GM21381 (cell line): ENCODE data around the gene NCR2.
A peak's percentile ranks its signal among the peaks of the same experiment; 100 is the strongest.
"Not testable (repeated sequence)": the region's sequence is repeated elsewhere in the genome, so short reads cannot be mapped to it uniquely, and the experiment has no call there.

ENCODE experiments used
- ATAC-seq: cut with Tn5 transposase; IDR thresholded peaks from one replicate; pipeline ENCODE4 v1.9.1; 2021; ENCODE audit warnings: mild to moderate bottlenecking, moderate library complexity; ENCODE audit not compliant: unreplicated experiment

The NCR2 gene

GRCh38 chr6:41335296-41335695, at the start of gene NCR2:
Gene NCR2, plus strand, starts transcription at chr6:41335608. Its CDS starts 269 bp downstream, at chr6:41335877.
- no peak for ATAC-seq

- ATAC-seq: no peak
Measured at GRCh38 chr6:41286544-41287346, 48.7 kb upstream of the NCR2 start, which contains the start of gene TREM1. Gene TREM1, minus strand, starts transcription at chr6:41286682. Its CDS starts 27 bp downstream, at chr6:41286655.

- no peak for ATAC-seq
Measured at GRCh38 chr6:41288030-41288753, 47.2 kb upstream of the NCR2 start.

GRCh38 chr6:41288754-41289129, 46.7 kb upstream of the NCR2 start:
- ATAC-seq: no peak

- no peak for ATAC-seq
Measured at GRCh38 chr6:41289815-41290214, 45.6 kb upstream of the NCR2 start.

GRCh38 chr6:41291717-41292116, 43.7 kb upstream of the NCR2 start:
- no peak for ATAC-seq

- ATAC-seq: no peak
Measured at GRCh38 chr6:41294214-41294872, 41.1 kb upstream of the NCR2 start.

GRCh38 chr6:41297248-41297647, 38.2 kb upstream of the NCR2 start:
- ATAC-seq: not testable (repeated sequence)

- ATAC-seq: no peak
Measured at GRCh38 chr6:41298785-41299502, 36.5 kb upstream of the NCR2 start.

GRCh38 chr6:41302638-41303037, 32.8 kb upstream of the NCR2 start:
- ATAC-seq: no peak

GRCh38 chr6:41306187-41306854, 29.1 kb upstream of the NCR2 start:
- no peak for ATAC-seq

GRCh38 chr6:41315203-41315602, 20.2 kb upstream of the NCR2 start:
- ATAC-seq: no peak

- no peak for ATAC-seq
Measured at GRCh38 chr6:41315943-41316620, 19.3 kb upstream of the NCR2 start.

GRCh38 chr6:41318261-41318653, 17.2 kb upstream of the NCR2 start:
- no peak for ATAC-seq

GRCh38 chr6:41318654-41319565, 16.5 kb upstream of the NCR2 start:
- ATAC-seq: peak; percentile 90

GRCh38 chr6:41321183-41321582, 14.2 kb upstream of the NCR2 start:
- no peak for ATAC-seq

GRCh38 chr6:41325446-41326066, 9.9 kb upstream of the NCR2 start:
- ATAC-seq: no peak

GRCh38 chr6:41326092-41326491, 9.3 kb upstream of the NCR2 start:
- ATAC-seq: no peak
